MM.1S (cell line): ENCODE measurements around the gene SHLD3.
"Not testable (repeated sequence)": the region's sequence is repeated elsewhere in the genome, so short reads cannot be mapped to it uniquely, and the experiment has no call there.

Experiments
- EZH2 ChIP-seq: fragments of 300-600 bp; sonication (generic); optimal IDR thresholded peaks from 2 replicates; pipeline ENCODE3; 2017; ENCODE audit warnings: low read depth, mild to moderate bottlenecking, antibody characterized with exemption, low read length, mixed read lengths
- EZH2phosphoT487 ChIP-seq: fragments of 300-600 bp; sonication (generic); IDR thresholded peaks from 2 replicates; pipeline ENCODE4 v1.6.1; 2018; ENCODE audit warnings: antibody characterized with exemption, low read length
- TF ChIP-seq, protein P1 (sequence below): fragments of 300-600 bp; sonication (generic); IDR thresholded peaks from 2 replicates; pipeline ENCODE4 v1.5.1; 2016; ENCODE audit warnings: antibody characterized with exemption, low read length, mixed read lengths

DNA sequence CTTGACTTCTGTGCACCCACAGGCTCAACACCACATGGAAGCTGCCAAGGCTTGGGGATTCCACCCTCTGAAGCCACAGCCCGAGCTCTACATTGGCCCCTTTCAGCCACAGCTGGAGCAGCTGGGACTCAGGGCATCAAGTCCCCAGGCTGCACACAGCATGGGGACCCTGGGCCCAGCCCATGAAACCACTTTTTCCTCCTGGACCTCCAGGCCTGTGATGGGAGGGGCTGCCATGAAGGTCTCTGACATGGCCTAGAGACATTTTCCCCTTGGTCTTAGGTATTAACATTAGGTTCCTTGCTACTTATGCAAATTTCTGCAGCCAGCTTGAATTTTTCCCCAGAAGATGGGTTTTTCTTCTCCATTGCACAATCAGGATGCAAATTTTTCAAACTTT lies 23.1 kb upstream of the SHLD3 start:
- not testable (repeated sequence) for TF ChIP-seq EZH2, EZH2phosphoT487
- TF ChIP-seq, protein P1, sequence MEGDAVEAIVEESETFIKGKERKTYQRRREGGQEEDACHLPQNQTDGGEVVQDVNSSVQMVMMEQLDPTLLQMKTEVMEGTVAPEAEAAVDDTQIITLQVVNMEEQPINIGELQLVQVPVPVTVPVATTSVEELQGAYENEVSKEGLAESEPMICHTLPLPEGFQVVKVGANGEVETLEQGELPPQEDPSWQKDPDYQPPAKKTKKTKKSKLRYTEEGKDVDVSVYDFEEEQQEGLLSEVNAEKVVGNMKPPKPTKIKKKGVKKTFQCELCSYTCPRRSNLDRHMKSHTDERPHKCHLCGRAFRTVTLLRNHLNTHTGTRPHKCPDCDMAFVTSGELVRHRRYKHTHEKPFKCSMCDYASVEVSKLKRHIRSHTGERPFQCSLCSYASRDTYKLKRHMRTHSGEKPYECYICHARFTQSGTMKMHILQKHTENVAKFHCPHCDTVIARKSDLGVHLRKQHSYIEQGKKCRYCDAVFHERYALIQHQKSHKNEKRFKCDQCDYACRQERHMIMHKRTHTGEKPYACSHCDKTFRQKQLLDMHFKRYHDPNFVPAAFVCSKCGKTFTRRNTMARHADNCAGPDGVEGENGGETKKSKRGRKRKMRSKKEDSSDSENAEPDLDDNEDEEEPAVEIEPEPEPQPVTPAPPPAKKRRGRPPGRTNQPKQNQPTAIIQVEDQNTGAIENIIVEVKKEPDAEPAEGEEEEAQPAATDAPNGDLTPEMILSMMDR: not testable (repeated sequence)
